ENCODE data around the gene DTHD1.

Gene DTHD1

GRCh38 chr4:36269533-36270173 is 11.8 kb upstream of the DTHD1 start:
- no peak for DNase-seq

- no peak for DNase-seq
These were observed 8.1 kb upstream of the DTHD1 start for GRCh38 chr4:36273276-36273675.

GRCh38 chr4:36274158-36274557 is 7.3 kb upstream of the DTHD1 start:
- no peak for DNase-seq

GRCh38 chr4:36277533-36277932 is 3.9 kb upstream of the DTHD1 start:
- no peak for DNase-seq

GRCh38 chr4:36278789-36279188 is 2.6 kb upstream of the DTHD1 start:
- DNase-seq = no peak

- DNase-seq = no peak
These were observed 861 bp upstream of the DTHD1 start for GRCh38 chr4:36280555-36280954.

GRCh38 chr4:36282503-36283030 is 1.2 kb downstream of the DTHD1 start:
- no peak for DNase-seq

GRCh38 chr4:36283912-36284465 is 2.6 kb downstream of the DTHD1 start:
- no peak for DNase-seq

- peak; percentile 66 for DNase-seq
These were observed 4.5 kb downstream of the DTHD1 start for GRCh38 chr4:36285784-36286480.

GRCh38 chr4:36286481-36286871 is 5.1 kb downstream of the DTHD1 start:
- no peak for DNase-seq

- DNase-seq = no peak
These were observed 7.5 kb downstream of the DTHD1 start for GRCh38 chr4:36288731-36289426.

- DNase-seq = no peak
These were observed 9.2 kb downstream of the DTHD1 start for GRCh38 chr4:36290641-36291040.

GRCh38 chr4:36292556-36293188 is 11.3 kb downstream of the DTHD1 start:
- no peak for DNase-seq

GRCh38 chr4:36301127-36301526 is 19.7 kb downstream of the DTHD1 start:
- no peak for DNase-seq

- DNase-seq = no peak
These were observed 22.2 kb downstream of the DTHD1 start for GRCh38 chr4:36303426-36304137.

- DNase-seq = no peak
These were observed 22.8 kb downstream of the DTHD1 start for GRCh38 chr4:36304138-36304681.

GRCh38 chr4:36308150-36308549 is 26.7 kb downstream of the DTHD1 start:
- DNase-seq = no peak

- no peak for DNase-seq
These were observed 28.8 kb downstream of the DTHD1 start for GRCh38 chr4:36310216-36310615.

- peak; percentile 9 for DNase-seq
These were observed 29.4 kb downstream of the DTHD1 start for GRCh38 chr4:36310793-36311192.

- DNase-seq = no peak
These were observed 31.1 kb downstream of the DTHD1 start for GRCh38 chr4:36312511-36312910.

- no peak for DNase-seq
These were observed 31.9 kb downstream of the DTHD1 start for GRCh38 chr4:36313301-36313700.

- DNase-seq = no peak
These were observed 32.3 kb downstream of the DTHD1 start for GRCh38 chr4:36313703-36314102.

All from CD4-positive, alpha-beta T cell treated with Interleukin-6 for 4 hours (primary cell).